ENCODE measurements around the gene ASB13. TPM values are rescaled to one million over a fixed set of nuclear protein-coding genes. Genes with fewer than 3 reads are reported as not detected.

The ASB13 gene
- total and polyA plus RNA-seq, 10 of the 15 experiments (the other 5 are each of a cell fraction or from before 2014, with no cell fraction given): 0.02 to 0.59 (median 0.10) TPM; not detected in 2

- Histone ChIP-seq H3K4me3 (no peak overlapping the region), H3K9ac (ENCODE audit: control insufficient read depth, insufficient read depth, low read length) (no peak overlapping the region), H2AFZ (ENCODE audit: control insufficient read depth, low read depth, low read length) (no peak overlapping the region), H4K20me1 (ENCODE audit: control insufficient read depth, insufficient read depth) (no peaks in the 10 kb centered on the region), H3K27me3 (replicated peaks in 1 of 2; ENCODE audit: control insufficient read depth in 2 of 2, insufficient read depth in 2 of 2, low read length in 1 of 2) (peaks cover 0 to 3% of the 10 kb centered on the region in 2 experiments; a peak in 1 of 4 replicates), H3K4me1 (ENCODE audit: control insufficient read depth, insufficient read depth, low read length) (peaks cover 6% of the 10 kb centered on the region; the same call in 1 of the 2 replicates), H3K9me3 (replicated peaks; ENCODE audit: control insufficient read depth, insufficient read depth, low read length) (no peaks in the 10 kb centered on the region; the same call in 2 of the 3 replicates), H3K79me2 (ENCODE audit: control insufficient read depth, insufficient read depth, low read length) (no peaks in the 10 kb centered on the region), H3K27ac (ENCODE audit: control insufficient read depth, insufficient read depth) (no peak overlapping the region), H3K4me2 (ENCODE audit: control insufficient read depth, insufficient read depth) (no peak overlapping the region), H3K36me3 (ENCODE audit: control insufficient read depth in 2 of 2, insufficient read depth in 2 of 2, low read length in 1 of 2) (no peaks in the 10 kb centered on the region)
- ATAC-seq: no peak
- SMC1A ChIA-PET (ENCODE audit: uncharacterized antibody, unreplicated experiment): interaction anchor here (0.8 to 1.2 kb wide), 2 partner anchors 195 to 237 kb away, joined by 3 read pairs; no protein-coding TSS in a partner anchor
- POLR2A ChIA-PET: no interaction called here
- intact Hi-C loops (cut with micrococcal nuclease; ENCODE audit: unreplicated experiment): no loop called here
- no peak for TF ChIP-seq HDAC6 (IDR thresholded peaks at IDR 0.05; ENCODE audit: unreplicated experiment)
- TF ChIP-seq FOXM1 (IDR thresholded peaks at IDR 0.05; ENCODE audit: low read depth, low read length): no peak
- no peak for TF ChIP-seq STAT1 (conservative IDR thresholded peaks at IDR 0.05)
- no peak for TF ChIP-seq ZNF24 (IDR thresholded peaks at IDR 0.05)
- no peak for TF ChIP-seq CBX5 (IDR thresholded peaks at IDR 0.05; ENCODE audit: low read depth)
- TF ChIP-seq BACH1 (IDR thresholded peaks at IDR 0.05; ENCODE audit: borderline replicate concordance): no peak
- no peak for TF ChIP-seq MXI1 (IDR thresholded peaks at IDR 0.05; ENCODE audit: low read depth, low read length)
- no peak for TF ChIP-seq IKZF1 (conservative IDR thresholded peaks at IDR 0.05)
- no peak for TF ChIP-seq TBL1XR1 (IDR thresholded peaks at IDR 0.05; ENCODE audit: low read depth, low read length)
- TF ChIP-seq CBX3 (IDR thresholded peaks at IDR 0.05; ENCODE audit: borderline replicate concordance, low read depth): no peak
- TF ChIP-seq RUNX3 (IDR thresholded peaks at IDR 0.05; ENCODE audit: low read length): no peak
- TF ChIP-seq E2F4 (IDR thresholded peaks at IDR 0.05; ENCODE audit: low read depth, low read length): no peak
- TF ChIP-seq MLLT1 (IDR thresholded peaks at IDR 0.05): no peak
- no peak for TF ChIP-seq RELA (IDR thresholded peaks at IDR 0.05; ENCODE audit: borderline replicate concordance, partially characterized antibody)
- no peak for TF ChIP-seq IRF5 (IDR thresholded peaks at IDR 0.05; ENCODE audit: borderline replicate concordance)
- no peak for TF ChIP-seq ELK1 (IDR thresholded peaks at IDR 0.05; ENCODE audit: low read depth, low read length)
- TF ChIP-seq WRNIP1 (IDR thresholded peaks at IDR 0.05; ENCODE audit: borderline replicate concordance, low read depth, low read length): no peak
- no peak for TF ChIP-seq MTA3 (IDR thresholded peaks at IDR 0.05; ENCODE audit: borderline replicate concordance, low read length)
- no peak for TF ChIP-seq POLR2AphosphoS2 (IDR thresholded peaks at IDR 0.05; ENCODE audit: low read depth, low read length)
- no TSS peak for BruUV-seq (replicated peaks)
- FAIRE-seq: no peak
- no peak for DNase-seq (ENCODE audit: low read depth, low spot score)
- RAD21 ChIA-PET (ENCODE audit: unreplicated experiment): no interaction called here
- CTCF ChIA-PET: interaction anchor here (0.6 to 2.8 kb wide), 5 partner anchors 10 to 254 kb away, joined by 3 to 8 read pairs (median 4); no protein-coding TSS in a partner anchor
- 29% methylated on average over 2 of the region's 2 CpGs for WGBS (ENCODE audit: insufficient coverage, insufficient replicate concordance, low lambda C conversion rate, missing lambda C conversion rate)
- in situ Hi-C loops (cut with MboI): no loop called here
Measured at GRCh38 chr10:5679606-5680005, 13.2 kb upstream of the ASB13 start.
